GM15510 (cell line): ENCODE data around the gene RXRA.

Experiments
- POLR2A ChIP-seq: IDR thresholded peaks from 3 replicates; pipeline ENCODE4 v1.6.1; 2011; ENCODE audit warnings: borderline replicate concordance; ENCODE audit not compliant: insufficient read length; ENCODE audit errors: extremely low read depth

The RXRA gene

DNA sequence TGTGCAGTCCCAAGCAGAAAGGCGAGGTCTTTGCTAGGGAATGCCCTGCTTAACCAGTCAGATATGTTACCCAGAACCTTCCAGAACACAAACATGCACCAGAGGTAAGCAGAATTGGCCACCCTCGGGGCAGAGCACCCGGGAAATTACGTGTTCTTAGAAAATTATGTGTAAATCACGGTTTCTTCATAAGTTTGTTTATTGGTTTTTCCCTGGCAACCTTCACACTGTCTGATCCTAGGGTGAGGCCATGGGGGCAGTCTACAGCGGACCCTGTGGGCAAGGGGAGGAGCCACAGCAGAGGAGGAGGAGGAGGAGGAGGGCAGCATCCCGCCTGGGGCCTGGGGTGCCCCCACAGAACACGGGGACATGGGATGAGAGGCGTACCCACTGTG is 31.4 kb downstream of the RXRA start:
- TF ChIP-seq POLR2A, result no peak

DNA sequence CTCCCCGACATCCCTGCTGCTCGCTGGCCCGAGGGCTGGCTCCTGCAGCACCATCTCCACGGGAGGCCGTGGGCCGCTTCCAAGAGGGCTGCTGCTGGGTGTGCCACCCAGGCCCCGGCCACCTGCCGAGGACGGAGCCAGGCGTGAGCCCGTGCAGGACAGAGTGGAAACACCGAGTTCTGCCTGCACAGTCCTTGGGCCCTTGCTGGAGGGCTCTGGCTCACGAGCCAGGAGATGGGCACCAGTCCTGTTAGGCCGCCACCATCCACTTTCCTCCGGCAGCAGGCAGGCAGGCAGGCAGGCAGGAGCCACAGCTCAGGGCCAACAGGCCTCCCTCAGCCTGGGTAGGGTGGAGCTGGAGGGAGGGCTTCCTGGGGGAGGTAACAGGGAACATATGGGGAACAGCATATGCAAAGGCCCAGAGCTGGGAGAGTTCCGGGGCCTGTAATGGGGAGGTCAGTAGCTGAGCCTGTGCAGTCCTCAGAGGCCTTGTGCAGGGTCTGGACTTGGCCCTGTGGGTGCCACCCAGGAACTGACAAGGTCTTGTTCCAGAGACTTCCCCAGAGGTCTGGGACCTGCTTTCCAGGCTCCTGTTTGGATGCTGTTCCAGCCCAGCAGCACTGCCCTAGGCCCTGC is 31.9 kb downstream of the RXRA start:
- TF ChIP-seq POLR2A, result no peak

- TF ChIP-seq POLR2A, result no peak
Measured at GRCh38 chr9:134358662-134359319, 32.5 kb downstream of the RXRA start.

GRCh38 chr9:134359493-134360179 is 33.4 kb downstream of the RXRA start:
- TF ChIP-seq POLR2A, result no peak

DNA sequence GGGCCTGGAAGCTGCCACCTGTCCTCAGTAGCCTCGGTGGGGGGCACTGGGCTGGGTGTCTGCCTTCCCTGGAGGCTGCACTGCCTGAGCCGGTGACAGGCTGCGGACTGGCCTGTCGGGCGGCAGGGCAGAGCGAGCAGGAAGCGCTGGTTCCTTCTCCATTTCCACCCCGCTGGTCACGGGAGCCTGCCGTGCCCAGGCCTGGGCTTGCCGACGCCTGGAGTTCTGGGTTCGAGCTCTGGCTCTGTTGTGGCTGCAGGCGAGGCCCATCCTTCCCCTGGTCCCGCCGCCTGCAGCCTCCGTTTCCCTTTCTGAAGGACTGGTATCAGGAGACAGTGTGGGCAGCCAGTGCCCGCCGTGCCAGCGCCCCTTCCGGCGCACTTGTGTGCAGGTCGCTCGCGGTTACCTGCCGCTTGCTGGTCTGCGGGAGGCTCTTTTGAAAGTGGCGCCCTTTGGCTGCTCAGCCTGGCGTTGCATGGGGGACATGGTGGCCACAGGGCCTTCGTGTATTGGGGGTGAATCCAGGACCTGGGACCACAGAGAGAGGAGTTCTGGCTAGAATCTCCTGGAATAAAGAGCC is 34.0 kb downstream of the RXRA start:
- TF ChIP-seq POLR2A, result no peak

DNA sequence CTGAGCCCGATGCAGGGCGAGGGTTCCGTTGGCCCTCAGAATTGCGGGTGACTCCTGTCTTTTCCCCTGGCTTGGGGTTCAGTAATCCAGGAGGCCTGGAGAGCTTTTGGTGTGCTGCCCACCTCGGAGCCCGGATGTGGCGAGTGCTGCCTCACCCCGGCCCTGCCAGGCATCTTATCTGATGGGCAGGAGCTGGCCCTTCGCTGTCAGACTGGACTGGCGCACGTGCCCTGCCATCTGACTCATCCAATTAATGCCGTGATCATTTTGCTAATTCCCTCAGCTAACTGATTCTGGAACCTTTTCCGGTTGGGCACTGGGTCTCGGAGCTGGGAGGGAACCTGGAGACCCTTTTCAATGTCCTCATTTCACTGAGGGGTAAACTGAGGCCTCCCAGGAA is 34.6 kb downstream of the RXRA start:
- TF ChIP-seq POLR2A, result no peak

GRCh38 chr9:134361426-134361825 is 35.2 kb downstream of the RXRA start:
- no peak for TF ChIP-seq POLR2A

- no peak for TF ChIP-seq POLR2A
Measured at GRCh38 chr9:134361843-134362414, 35.7 kb downstream of the RXRA start.

- TF ChIP-seq POLR2A, result no peak
Measured at GRCh38 chr9:134363450-134363849, 37.2 kb downstream of the RXRA start.

GRCh38 chr9:134364391-134365114 is 38.3 kb downstream of the RXRA start:
- no peak for TF ChIP-seq POLR2A

DNA sequence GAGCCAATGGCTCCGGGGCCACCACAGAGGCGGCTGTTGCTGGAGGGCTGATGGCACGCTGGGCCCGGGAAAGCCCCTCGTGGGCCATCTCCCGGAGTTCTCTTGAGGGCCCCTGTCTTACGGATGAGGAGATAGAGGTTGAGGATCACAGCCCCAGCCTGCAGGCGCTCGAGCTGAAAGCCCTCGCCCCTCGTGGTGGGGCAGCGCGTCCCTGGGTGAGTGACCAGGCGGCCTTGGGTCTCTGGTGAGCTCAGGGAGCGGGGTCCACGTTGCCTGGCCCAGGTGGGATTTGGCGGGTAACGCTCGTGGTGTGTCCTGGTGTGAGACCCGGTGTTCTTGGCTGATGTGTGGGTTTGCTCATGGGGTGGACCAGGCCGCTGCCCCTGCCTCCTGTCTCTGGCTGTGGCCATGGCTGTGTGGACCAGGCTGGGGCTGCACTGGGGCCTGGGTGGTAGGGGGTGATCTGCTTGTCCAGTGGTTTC is 38.9 kb downstream of the RXRA start:
- no peak for TF ChIP-seq POLR2A

- no peak for TF ChIP-seq POLR2A
Measured at GRCh38 chr9:134365791-134366222, 39.6 kb downstream of the RXRA start.

DNA sequence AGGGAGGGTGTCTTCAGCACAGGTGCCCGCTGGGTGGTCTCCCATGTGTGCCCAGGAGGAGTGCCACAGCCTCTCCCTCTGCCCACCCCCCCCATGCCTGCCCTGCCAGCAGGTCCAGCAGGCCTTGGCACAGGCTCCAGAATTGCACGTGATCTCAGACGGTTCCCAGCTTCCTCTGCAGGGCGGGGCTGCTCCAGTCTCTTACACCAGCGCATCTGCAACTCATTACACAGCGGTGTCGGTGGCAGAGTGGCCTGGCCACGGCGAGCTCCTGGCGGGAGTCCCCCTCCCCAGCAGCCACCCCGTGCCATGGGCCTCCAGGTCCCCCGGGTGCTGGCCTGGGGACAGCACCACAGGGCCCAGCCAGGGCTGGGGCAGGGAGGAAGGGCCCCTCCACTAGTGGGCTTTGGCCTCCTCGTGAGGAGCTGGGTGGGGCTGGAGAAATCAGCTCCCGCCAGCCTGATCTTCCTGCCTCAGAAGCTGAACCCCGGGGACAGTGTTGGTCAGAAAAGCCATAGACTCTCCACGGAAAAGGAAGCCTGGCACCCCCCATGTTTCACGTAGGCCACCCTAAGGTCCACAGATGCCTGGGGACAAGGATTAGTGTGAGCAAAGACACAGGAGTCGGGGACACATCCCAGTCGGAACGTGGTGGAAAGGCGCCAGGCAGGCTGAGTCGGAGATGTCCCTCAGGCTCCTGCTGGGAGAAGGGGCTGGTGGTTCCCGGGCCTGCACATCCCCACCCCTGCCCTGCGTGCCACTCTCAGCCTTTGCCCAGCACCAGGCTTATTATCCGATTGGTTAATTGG is 40.2 kb downstream of the RXRA start:
- no peak for TF ChIP-seq POLR2A

GRCh38 chr9:134367061-134367460 is 40.8 kb downstream of the RXRA start:
- TF ChIP-seq POLR2A, result no peak
